Measurements from ENCODE around the gene DDR2.

GRCh38 chr1:162695687-162696086, 63.4 kb downstream of the DDR2 start:
- TF ChIP-seq EZH2 (IDR thresholded peaks at IDR 0.05; ENCODE audit: insufficient read depth, poor library complexity, severe bottlenecking) (no peak), EZH2phosphoT487 (IDR thresholded peaks at IDR 0.05; ENCODE audit: insufficient read depth, low read depth) (no peak)
